Rectal smooth muscle tissue (tissue), 1 donor: ENCODE results near the gene LRIT3.

Experiments used
- H3K27ac ChIP-seq: one replicate; pipeline ENCODE4 v1.7.0; 2013; ENCODE audit warnings: low read depth, low read length, inconsistent platforms
- H3K27me3 ChIP-seq: one replicate; pipeline ENCODE4 v1.7.0; 2013; ENCODE audit warnings: low read length; ENCODE audit not compliant: control insufficient read depth, insufficient read depth
- H3K36me3 ChIP-seq: one replicate; pipeline ENCODE4 v1.7.0; 2013; ENCODE audit warnings: low read length; ENCODE audit not compliant: control insufficient read depth, insufficient read depth
- H3K4me1 ChIP-seq: one replicate; pipeline ENCODE4 v1.7.0; 2013; ENCODE audit warnings: low read length; ENCODE audit not compliant: control insufficient read depth, insufficient read depth
- H3K4me3 ChIP-seq: one replicate; pipeline ENCODE4 v1.7.0; 2013; ENCODE audit warnings: low read length
- H3K9ac ChIP-seq: one replicate; pipeline ENCODE4 v1.7.0; 2013; ENCODE audit warnings: low read length

LRIT3 gene

GRCh38 chr4:109916027-109916409 lies 68.1 kb downstream of the LRIT3 start:
- Histone ChIP-seq H3K27me3 (no peaks in the 10 kb centered on the region), H3K36me3 (no peaks in the 10 kb centered on the region), H3K4me1 (no peaks in the 10 kb centered on the region), H3K27ac (no peak overlapping the region), H3K9ac (no peak overlapping the region), H3K4me3 (no peak overlapping the region)

- H3K9ac ChIP-seq, result no peak overlapping the region
- no peak overlapping the region for H3K27ac ChIP-seq
- H3K4me3 ChIP-seq, result no peak overlapping the region
- H3K27me3 ChIP-seq, result no peaks in the 10 kb centered on the region
- H3K36me3 ChIP-seq, result no peaks in the 10 kb centered on the region
- no peaks in the 10 kb centered on the region for H3K4me1 ChIP-seq
These were observed 73.5 kb downstream of the LRIT3 start for GRCh38 chr4:109921384-109921808.
